IPS DF 6.9 (cell line): ENCODE results near the gene NR3C1.

Source experiments
- DNase-seq: peaks from one replicate; pipeline ENCODE4 v3.0.0-alpha.2; 2013; ENCODE audit warnings: low read depth, low spot score
- H3K27ac ChIP-seq: one replicate; pipeline ENCODE4 v1.5.1; 2013; ENCODE audit warnings: low read length, control low read depth
- H3K27me3 ChIP-seq: 2 replicates; pipeline ENCODE4 v1.6.1; 2013; ENCODE audit warnings: mild to moderate bottlenecking, low read length; ENCODE audit not compliant: control insufficient read depth, insufficient read depth
- H3K36me3 ChIP-seq: 2 replicates; pipeline ENCODE4 v1.6.1; 2013; ENCODE audit warnings: low read length; ENCODE audit not compliant: control insufficient read depth, insufficient read depth
- H3K4me1 ChIP-seq: 2 replicates; pipeline ENCODE4 v1.6.1; 2013; ENCODE audit warnings: low read length; ENCODE audit not compliant: control insufficient read depth, insufficient read depth
- H3K4me3 ChIP-seq: 2 replicates; pipeline ENCODE4 v1.5.1; 2013; ENCODE audit warnings: mild to moderate bottlenecking, low read length
- H3K9me3 ChIP-seq: 2 replicates; pipeline ENCODE4 v1.6.1; 2013; ENCODE audit warnings: low read length, inconsistent platforms; ENCODE audit not compliant: control insufficient read depth, insufficient read depth
- WGBS: extraction: QIAGEN DNeasy Blood & Tissue Kit; methylation state at CpG from one replicate; pipeline ENCODE4 v1.1.7; 2013; ENCODE audit warnings: mixed read lengths, missing lambda C conversion rate; ENCODE audit not compliant: insufficient read length, insufficient coverage; 5-methylcytosine and 5-hydroxymethylcytosine counted together

Gene NR3C1

GRCh38 chr5:143436871-143437270, 33.4 kb upstream of the NR3C1 start:
- H3K4me3 ChIP-seq = no peak overlapping the region
- no CpG with 5 or more reads among the region's 2 CpGs for WGBS
- H3K4me1 ChIP-seq = peaks cover 2% of the 10 kb centered on the region; the same call in 1 of the 2 replicates
- H3K9me3 ChIP-seq = no peaks in the 10 kb centered on the region
- no peak overlapping the region for H3K27ac ChIP-seq
- no peaks in the 10 kb centered on the region for H3K36me3 ChIP-seq
- H3K27me3 ChIP-seq = no peaks in the 10 kb centered on the region
- DNase-seq = no peak

DNA sequence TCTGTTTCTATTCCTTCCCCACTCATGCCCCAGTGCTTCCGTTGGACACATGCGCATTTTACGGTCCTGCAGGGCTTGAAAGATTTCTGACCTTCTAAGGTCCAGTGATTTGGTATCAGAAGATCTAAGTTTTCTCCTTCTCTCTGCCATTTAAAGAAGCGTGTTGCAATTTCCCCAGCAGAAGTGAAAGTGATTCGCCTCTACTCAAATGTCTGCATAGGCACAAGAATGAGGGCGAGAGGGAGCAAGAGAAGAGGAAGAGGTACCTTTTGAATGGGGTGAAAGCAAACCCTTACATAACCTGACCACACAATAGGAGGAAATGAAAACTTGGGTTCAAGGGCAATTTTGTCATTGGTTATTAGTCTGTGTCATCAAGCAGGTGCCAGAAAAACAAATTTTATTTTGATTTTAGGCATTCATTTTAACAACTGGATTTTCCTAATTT, 31.7 kb upstream of the NR3C1 start:
- Histone ChIP-seq H3K4me1 (peaks cover 2% of the 10 kb centered on the region; the same call in 1 of the 2 replicates), H3K9me3 (no peaks in the 10 kb centered on the region), H3K36me3 (no peaks in the 10 kb centered on the region), H3K4me3 (no peak overlapping the region), H3K27ac (no peak overlapping the region), H3K27me3 (no peaks in the 10 kb centered on the region)
- no peak for DNase-seq
- no CpG with 5 or more reads among the region's 6 CpGs for WGBS

DNA sequence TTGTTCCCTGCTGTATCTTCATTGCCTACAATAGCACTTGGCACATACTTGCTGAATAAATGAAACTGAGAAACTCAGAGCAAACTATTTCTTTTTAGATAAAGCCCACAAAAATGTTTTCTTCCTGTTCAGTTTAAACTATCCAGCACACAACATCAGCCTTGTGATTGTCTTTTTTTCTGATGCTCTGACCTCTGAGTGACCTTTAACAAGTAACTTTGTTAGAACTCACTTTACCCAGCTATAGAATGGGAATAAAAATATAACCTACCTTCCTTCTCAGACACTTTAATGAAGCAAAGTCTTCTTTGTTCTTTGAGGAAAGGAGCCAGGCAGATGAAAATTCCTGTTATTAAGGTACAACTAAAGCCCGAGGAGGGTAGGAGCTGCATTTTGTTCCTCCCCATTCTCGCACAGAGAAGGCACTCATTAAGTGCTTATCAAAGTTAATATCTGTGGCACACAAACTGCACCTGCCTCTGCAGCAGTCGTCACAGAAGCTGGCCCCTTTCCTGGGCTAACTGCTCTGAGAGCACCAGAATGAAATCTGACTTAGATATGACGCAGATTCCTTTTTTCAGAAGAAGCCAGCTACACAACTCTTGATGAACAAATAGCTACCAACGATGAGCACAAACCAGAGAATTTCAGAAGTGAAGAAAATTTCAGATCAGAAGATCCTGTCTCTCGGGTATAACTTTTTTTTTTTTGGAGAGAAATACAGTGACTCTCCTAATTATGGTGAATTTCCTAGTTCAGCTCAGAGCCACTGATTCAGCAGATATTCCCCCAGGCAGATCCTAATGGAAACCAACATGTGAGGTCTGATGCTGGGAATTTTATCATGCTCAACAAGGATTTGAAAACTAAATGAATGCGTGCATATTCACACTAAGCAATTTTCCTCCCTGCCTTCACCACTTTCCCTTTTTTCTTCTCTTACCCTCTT, 31.0 kb upstream of the NR3C1 start:
- Histone ChIP-seq H3K36me3 (no peaks in the 10 kb centered on the region), H3K27ac (no peak overlapping the region), H3K27me3 (no peaks in the 10 kb centered on the region), H3K4me1 (peaks cover 2% of the 10 kb centered on the region; the same call in 1 of the 2 replicates), H3K9me3 (no peaks in the 10 kb centered on the region), H3K4me3 (no peak overlapping the region)
- WGBS = no CpG with 5 or more reads among the region's 7 CpGs
- no peak for DNase-seq

- WGBS = no CpG with 5 or more reads among the region's 2 CpGs
- no peaks in the 10 kb centered on the region for H3K36me3 ChIP-seq
- no peaks in the 10 kb centered on the region for H3K9me3 ChIP-seq
- H3K27ac ChIP-seq = no peak overlapping the region
- no peaks in the 10 kb centered on the region for H3K27me3 ChIP-seq
- H3K4me1 ChIP-seq = peaks cover 2% of the 10 kb centered on the region; the same call in 1 of the 2 replicates
- no peak for DNase-seq
- H3K4me3 ChIP-seq = no peak overlapping the region
Measured at GRCh38 chr5:143433670-143434069, 30.2 kb upstream of the NR3C1 start.

DNA sequence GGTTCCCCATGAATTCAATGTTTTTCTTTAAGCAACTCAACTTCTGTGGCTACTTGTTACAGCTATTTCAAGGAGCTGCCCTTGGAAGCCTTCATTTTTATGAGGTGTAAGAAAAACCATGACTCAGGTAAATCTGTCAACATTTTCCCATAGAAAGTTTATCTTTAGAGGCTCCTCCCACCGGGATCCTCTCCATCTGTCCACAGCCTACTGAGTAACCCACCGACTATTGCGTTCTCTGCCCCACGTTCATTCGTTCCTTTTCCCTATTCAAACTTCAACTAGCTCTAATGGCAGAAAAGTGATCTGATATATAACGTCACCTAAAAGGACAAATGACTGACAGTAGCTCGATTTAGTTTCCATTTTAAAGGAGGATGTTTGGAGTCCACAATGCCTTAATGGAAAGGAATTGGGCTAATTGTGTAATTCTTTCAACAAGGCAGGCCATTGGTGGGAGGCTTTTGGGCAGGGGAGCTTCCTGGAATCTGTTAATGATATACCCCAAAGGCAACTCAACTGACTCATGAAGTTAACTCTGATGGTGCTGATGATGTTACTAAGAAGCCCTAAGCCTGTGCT, 29.3 kb upstream of the NR3C1 start:
- Histone ChIP-seq H3K4me1 (peaks cover 2% of the 10 kb centered on the region; the same call in 1 of the 2 replicates), H3K27me3 (no peaks in the 10 kb centered on the region), H3K27ac (no peak overlapping the region), H3K4me3 (no peak overlapping the region), H3K36me3 (no peaks in the 10 kb centered on the region), H3K9me3 (no peaks in the 10 kb centered on the region)
- WGBS = 100% methylated on average over 3 of the region's 7 CpGs
- no peak for DNase-seq

DNA sequence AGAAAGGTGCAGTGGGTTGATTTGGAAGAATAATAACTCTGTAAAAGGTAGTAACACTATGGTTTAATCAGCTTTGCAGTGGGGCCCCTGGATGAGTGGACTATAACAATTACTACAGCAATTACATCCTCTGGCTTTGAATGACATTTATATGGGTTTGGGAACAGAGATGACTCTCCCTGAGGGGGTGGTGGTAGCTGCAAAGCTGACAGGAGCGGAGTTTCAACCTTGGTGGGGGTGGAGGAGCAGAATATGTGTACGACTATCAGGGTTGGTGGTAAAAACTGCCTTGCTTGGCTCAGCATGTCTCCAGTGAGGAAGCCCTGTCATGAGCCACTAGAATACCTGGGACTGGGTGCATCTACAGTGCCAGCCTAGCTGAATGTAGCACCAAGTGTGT, 28.3 kb upstream of the NR3C1 start:
- Histone ChIP-seq H3K27me3 (no peaks in the 10 kb centered on the region), H3K27ac (no peak overlapping the region), H3K36me3 (no peaks in the 10 kb centered on the region), H3K9me3 (no peaks in the 10 kb centered on the region), H3K4me1 (peaks cover 2% of the 10 kb centered on the region; the same call in 1 of the 2 replicates), H3K4me3 (no peak overlapping the region)
- no CpG with 5 or more reads among the region's 2 CpGs for WGBS
- no peak for DNase-seq

- Histone ChIP-seq H3K27ac (no peak overlapping the region), H3K4me3 (no peak overlapping the region)
- WGBS = no CpG with 5 or more reads among the region's 2 CpGs
Measured at GRCh38 chr5:143428738-143429420, 25.4 kb upstream of the NR3C1 start.

GRCh38 chr5:143428155-143428554, 24.7 kb upstream of the NR3C1 start:
- no peaks in the 10 kb centered on the region for H3K36me3 ChIP-seq
- no peaks in the 10 kb centered on the region for H3K4me1 ChIP-seq
- DNase-seq = no peak
- no peaks in the 10 kb centered on the region for H3K27me3 ChIP-seq
- no peak overlapping the region for H3K4me3 ChIP-seq
- H3K27ac ChIP-seq = no peak overlapping the region
- no CpG with 5 or more reads among the region's 1 CpG for WGBS
- no peaks in the 10 kb centered on the region for H3K9me3 ChIP-seq

More at GRCh38 chr5:143428738-143429420, 25.4 kb upstream of the NR3C1 start:
- Histone ChIP-seq H3K9me3 (no peaks in the 10 kb centered on the region), H3K4me1 (no peaks in the 10 kb centered on the region), H3K36me3 (no peaks in the 10 kb centered on the region), H3K27me3 (no peaks in the 10 kb centered on the region)
- DNase-seq = no peak

DNA sequence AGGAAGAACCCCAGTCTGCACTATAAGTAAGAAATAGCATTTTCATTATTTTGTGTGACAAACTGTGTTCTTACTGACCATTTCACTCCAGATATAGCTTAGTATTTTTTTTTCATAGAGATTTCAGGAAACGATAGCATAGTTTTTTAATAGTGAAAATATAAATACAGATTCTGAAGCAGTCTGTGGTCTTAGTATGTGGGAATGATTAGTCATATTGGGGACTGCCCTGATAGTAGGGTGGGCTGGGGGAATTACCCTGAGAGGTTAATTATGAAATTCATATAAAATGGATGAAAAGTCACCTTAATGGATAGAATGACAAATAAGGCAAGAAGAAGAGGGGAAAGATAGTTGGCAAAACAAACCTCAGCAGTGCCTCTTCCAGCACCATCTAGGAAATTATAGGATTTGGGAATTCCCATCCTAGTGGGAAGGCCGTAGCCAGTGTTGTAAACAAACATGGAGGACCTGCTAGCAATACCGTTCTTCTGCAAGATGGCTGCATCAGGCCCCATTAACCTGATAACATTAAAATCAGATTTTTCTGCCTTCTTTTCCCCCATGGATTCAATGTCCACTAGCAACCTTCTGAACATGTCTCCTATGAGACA, 23.7 kb upstream of the NR3C1 start:
- DNase-seq = no peak
- Histone ChIP-seq H3K36me3 (no peaks in the 10 kb centered on the region), H3K27me3 (no peaks in the 10 kb centered on the region), H3K4me1 (no peaks in the 10 kb centered on the region), H3K4me3 (no peak overlapping the region), H3K27ac (no peak overlapping the region), H3K9me3 (no peaks in the 10 kb centered on the region)
- WGBS = no CpG with 5 or more reads among the region's 3 CpGs

- H3K4me3 ChIP-seq = no peak overlapping the region
- no peaks in the 10 kb centered on the region for H3K36me3 ChIP-seq
- H3K9me3 ChIP-seq = no peaks in the 10 kb centered on the region
- no peak overlapping the region for H3K27ac ChIP-seq
- no CpG with 5 or more reads among the region's 9 CpGs for WGBS
- no peak for DNase-seq
- H3K4me1 ChIP-seq = no peaks in the 10 kb centered on the region
- no peaks in the 10 kb centered on the region for H3K27me3 ChIP-seq
Measured at GRCh38 chr5:143426437-143426991, 23.0 kb upstream of the NR3C1 start.
